ENCODE results near the gene PIWIL4.

The PIWIL4 gene

GRCh38 chr11:94567181-94567670 lies at the start of gene PIWIL4:
Gene PIWIL4, plus strand, starts transcription at chr11:94567368. Its CDS starts 151 bp downstream, at chr11:94567519.
- DNase-seq (ENCODE audit: low read depth in 2 of 2) = no peak

DNA sequence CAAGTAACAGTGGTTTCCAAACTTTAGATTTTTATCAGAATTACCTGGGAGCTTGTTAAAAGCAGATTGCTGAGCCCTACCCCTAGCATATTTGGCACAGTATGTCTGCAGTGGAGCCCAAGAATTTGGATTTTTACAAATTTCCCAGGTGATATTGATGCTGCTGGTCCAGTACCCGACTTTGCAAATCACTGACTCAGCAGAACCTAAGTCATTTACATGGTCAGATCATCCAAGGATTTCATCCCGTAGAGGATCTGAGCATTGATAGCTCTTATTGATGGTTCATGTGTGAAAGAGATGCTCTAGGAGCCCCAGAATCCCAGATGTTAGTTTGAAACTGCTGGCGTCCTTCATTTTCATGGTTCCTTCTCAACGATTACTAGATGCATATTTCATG lies 48.9 kb upstream of the PIWIL4 start:
- no peak for DNase-seq (ENCODE audit: low read depth in 2 of 2)

DNA sequence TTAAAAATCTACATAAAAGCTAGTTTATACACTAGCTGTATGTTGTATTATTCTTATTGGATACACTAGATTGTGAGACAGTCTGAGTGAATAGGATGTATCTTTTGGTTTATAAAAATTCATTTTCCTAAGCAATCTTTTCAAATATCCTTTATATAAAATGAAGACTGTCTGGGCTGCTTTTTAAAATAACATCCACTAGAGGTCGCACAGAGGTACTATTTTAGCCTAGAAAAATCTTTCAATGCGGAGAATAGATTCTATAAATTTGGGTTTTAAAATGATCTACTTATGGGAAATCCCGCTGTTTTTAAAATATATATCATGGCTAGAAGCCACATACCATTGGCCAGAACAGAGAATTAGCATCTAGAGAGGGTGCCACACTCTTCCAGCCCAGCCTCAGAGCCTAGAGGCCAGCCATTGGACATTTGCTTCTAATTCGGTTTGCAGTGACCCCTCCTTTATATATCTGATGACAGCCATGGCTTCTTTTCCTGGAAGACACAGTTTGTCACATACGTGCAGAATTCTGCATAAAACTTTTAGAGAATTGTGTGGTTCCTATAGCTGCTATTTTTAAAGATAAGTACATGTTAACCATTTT lies 47.6 kb upstream of the PIWIL4 start:
- no peak for DNase-seq (ENCODE audit: low read depth in 2 of 2)

GRCh38 chr11:94521684-94522083 lies 45.5 kb upstream of the PIWIL4 start:
- DNase-seq (ENCODE audit: low read depth in 2 of 2) = no peak

- no peak for DNase-seq (ENCODE audit: low read depth in 2 of 2)
These were observed 42.8 kb upstream of the PIWIL4 start for GRCh38 chr11:94524341-94524740.

DNA sequence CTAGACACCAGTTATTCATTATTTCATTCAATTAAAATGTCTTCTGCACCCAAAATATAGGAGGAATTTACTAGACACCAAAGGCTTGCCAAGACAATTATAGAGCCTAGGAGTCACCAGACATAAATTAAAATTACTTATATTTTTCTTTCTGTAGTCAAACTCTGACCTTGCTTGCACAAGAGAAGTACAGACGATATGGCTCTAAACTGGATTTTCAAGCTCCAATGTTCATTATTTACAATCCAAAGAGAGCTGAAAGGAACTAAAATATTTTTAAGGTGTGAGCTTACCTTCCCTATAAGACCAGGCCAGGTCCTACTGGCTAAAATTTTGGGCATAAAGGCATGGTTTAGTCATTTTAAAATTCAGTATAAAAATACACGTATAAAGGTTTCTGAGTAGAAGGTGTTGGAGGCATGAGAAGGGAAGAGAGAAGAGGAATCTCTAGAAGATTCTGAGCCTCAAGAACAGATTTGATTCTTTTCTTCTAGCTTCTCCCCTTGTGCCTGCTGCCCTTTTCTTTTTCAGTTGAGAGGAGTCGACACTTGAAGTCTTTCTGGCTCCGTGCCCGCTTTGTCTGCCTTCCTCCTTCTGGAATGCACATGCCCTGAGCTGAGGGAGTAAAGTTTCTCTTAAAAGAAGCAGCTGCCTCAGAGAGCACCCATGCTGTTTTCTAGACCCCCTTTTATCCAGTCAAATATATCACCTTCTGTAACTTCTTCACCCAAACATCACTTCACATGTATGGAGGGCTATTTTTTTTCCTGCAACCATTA lies 41.4 kb upstream of the PIWIL4 start:
- DNase-seq (ENCODE audit: low read depth in 2 of 2) = no peak

GRCh38 chr11:94526645-94527438 lies 40.3 kb upstream of the PIWIL4 start:
- no peak for DNase-seq (ENCODE audit: low read depth in 2 of 2)

- no peak for DNase-seq (ENCODE audit: low read depth in 2 of 2)
These were observed 38.6 kb upstream of the PIWIL4 start for GRCh38 chr11:94528551-94528950.

DNA sequence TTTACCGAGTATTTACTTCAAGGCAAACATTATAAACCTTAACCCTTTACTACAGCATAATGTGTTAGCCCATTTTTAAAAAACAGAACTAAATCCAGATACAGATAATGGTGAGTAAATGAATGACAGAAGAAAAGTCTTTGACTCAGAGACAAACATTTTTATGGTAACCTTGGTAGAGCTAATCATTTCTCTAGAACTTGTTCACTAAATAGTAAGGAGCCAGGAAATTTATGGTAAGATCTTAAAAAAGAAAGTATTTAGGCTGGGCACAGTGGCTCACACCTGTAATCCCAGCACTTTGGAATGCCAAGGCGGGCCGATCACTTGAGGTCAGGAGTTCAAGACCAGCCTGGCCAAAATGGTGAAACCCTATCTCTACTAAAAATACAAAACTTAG lies 35.0 kb upstream of the PIWIL4 start:
- DNase-seq (ENCODE audit: low read depth in 2 of 2) = no peak

DNA sequence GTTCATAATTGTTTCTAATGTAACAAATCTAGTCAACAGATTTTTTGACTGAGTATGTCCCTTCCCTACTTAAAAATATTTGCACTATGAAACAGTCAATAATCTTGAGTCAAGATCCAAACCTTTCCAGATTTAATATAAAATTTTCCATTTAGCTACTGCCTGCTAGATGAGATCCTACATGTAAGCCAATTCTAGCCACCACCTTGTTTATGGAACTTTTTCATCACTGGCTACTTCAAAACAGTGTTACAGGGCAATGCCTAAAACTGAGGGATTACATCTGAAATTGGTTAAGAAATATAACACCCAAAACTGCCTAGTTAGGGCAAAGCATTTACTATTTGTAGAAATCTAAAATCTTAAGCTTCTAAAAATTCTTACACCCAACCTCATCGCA lies 34.0 kb upstream of the PIWIL4 start:
- no peak for DNase-seq (ENCODE audit: low read depth in 2 of 2)

GRCh38 chr11:94533696-94534630 lies 33.2 kb upstream of the PIWIL4 start:
- no peak for DNase-seq (ENCODE audit: low read depth in 2 of 2)

- DNase-seq (ENCODE audit: low read depth in 2 of 2) = no peak
These were observed 30.8 kb upstream of the PIWIL4 start for GRCh38 chr11:94536386-94536785.

DNA sequence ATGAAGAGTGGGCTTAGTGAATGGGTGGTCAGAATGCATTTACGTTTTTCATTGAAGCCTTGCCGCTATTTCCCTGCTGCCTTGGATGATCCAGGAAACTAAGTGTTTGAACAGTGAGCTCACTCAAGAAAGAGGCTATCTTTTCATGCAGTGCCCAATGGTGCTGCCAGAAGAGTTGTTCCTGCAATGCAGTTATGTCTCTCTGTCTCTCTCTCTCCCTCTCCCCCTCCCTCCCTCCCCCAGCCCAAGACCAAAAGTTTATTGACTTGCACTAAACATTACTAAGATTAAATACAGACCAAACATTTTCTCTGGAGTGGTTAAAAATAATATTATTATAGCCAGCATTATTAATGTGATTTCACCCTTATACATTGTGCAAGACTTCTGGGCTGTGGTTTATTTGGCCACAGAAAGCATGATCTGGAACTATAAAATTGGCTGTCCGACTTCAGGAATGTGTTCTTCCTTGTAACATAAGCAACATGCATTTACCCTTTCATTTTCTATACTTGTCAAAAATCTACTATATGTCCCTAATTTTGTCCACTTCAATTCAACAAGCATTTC lies 30.1 kb upstream of the PIWIL4 start:
- DNase-seq (ENCODE audit: low read depth in 2 of 2) = no peak

- no peak for DNase-seq (ENCODE audit: low read depth in 2 of 2)
These were observed 27.7 kb upstream of the PIWIL4 start for GRCh38 chr11:94539420-94539819.

DNA sequence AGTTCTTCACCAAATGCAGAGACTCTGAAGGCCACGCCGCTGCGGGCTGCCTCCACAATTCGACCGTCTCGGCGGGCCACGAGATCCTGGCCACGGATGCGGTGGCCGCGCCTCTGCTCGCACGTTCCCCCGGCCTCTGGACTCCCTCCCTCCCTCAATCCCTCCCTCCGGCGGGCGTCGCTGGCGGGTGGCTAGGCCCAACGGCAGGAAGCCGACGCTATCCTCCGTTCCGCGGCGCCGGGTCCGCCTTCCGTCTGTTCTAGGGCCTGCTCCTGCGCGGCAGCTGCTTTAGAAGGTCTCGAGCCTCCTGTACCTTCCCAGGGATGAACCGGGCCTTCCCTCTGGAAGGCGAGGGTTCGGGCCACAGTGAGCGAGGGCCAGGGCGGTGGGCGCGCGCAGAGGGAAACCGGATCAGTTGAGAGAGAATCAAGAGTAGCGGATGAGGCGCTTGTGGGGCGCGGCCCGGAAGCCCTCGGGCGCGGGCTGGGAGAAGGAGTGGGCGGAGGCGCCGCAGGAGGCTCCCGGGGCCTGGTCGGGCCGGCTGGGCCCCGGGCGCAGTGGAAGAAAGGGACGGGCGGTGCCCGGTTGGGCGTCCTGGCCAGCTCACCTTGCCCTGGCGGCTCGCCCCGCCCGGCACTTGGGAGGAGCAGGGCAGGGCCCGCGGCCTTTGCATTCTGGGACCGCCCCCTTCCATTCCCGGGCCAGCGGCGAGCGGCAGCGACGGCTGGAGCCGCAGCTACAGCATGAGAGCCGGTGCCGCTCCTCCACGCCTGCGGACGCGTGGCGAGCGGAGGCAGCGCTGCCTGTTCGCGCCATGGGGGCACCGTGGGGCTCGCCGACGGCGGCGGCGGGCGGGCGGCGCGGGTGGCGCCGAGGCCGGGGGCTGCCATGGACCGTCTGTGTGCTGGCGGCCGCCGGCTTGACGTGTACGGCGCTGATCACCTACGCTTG lies 23.2 kb upstream of the PIWIL4 start, which contains the start of gene FUT4:
TSS of gene FUT4 (plus strand) at position 227 of the 951 bp plus-strand sequence. CDS start at position 440, 213 bp downstream.
- DNase-seq (ENCODE audit: low read depth in 2 of 2) = peak in 1 of 2 donors; percentile 40

DNA sequence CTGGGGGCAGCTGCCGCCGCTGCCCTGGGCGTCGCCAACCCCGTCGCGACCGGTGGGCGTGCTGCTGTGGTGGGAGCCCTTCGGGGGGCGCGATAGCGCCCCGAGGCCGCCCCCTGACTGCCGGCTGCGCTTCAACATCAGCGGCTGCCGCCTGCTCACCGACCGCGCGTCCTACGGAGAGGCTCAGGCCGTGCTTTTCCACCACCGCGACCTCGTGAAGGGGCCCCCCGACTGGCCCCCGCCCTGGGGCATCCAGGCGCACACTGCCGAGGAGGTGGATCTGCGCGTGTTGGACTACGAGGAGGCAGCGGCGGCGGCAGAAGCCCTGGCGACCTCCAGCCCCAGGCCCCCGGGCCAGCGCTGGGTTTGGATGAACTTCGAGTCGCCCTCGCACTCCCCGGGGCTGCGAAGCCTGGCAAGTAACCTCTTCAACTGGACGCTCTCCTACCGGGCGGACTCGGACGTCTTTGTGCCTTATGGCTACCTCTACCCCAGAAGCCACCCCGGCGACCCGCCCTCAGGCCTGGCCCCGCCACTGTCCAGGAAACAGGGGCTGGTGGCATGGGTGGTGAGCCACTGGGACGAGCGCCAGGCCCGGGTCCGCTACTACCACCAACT lies 22.4 kb upstream of the PIWIL4 start:
- no peak for DNase-seq (ENCODE audit: low read depth in 2 of 2)

GRCh38 chr11:94545264-94546161 lies 21.7 kb upstream of the PIWIL4 start:
- no peak for DNase-seq (ENCODE audit: low read depth in 2 of 2)

DNA sequence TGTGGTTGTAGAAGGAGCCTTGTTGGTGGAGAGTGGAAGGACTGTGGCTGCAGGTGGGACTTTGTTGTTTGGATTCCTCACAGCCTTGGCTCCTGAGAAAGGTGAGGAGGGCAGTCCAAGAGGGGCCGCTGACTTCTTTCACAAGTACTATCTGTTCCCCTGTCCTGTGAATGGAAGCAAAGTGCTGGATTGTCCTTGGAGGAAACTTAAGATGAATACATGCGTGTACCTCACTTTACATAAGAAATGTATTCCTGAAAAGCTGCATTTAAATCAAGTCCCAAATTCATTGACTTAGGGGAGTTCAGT lies 21.1 kb upstream of the PIWIL4 start:
- no peak for DNase-seq (ENCODE audit: low read depth in 2 of 2)
